Sigmoid colon (tissue), 7 donors: ENCODE measurements around the gene PHLPP1. TPM values are rescaled to one million over a fixed set of nuclear protein-coding genes. Genes with fewer than 3 reads are reported as not detected.

ENCODE experiments used
- DNase-seq: peaks from one replicate; pipeline ENCODE4 v3.0.0-alpha.2; 2019
- H3K27ac ChIP-seq, 4 donors: fragments of 200-600 bp; sonication (generic); one replicate each; pipeline ENCODE4 v1.5.1; 2016 to 2019; ENCODE audit warnings: mild to moderate bottlenecking in 1 of 4
- H3K27me3 ChIP-seq, 3 donors: fragments of 200-600 bp; sonication (generic); one replicate each; pipeline ENCODE4 v1.5.1; 2019; ENCODE audit warnings: mild to moderate bottlenecking in 1 of 3
- H3K36me3 ChIP-seq, 4 donors: fragments of 200-600 bp; sonication (generic); one replicate each; pipeline ENCODE4 v1.5.1; 2016 to 2019
- H3K4me1 ChIP-seq, 4 donors: fragments of 200-600 bp; sonication (generic); one replicate each; pipeline ENCODE4 v1.5.1; 2017 to 2019
- H3K4me3 ChIP-seq, 4 donors: fragments of 200-600 bp; sonication (generic); one replicate each; pipeline ENCODE4 v1.5.1; 2017 to 2019; ENCODE audit warnings: mild to moderate bottlenecking in 2 of 4, moderate library complexity in 1 of 4
- H3K9me3 ChIP-seq, 4 donors: fragments of 200-600 bp in 3 of 4; sonication (generic) in 3 of 4; one replicate each; pipeline versions ENCODE4 v1.5.1 to v1.6.1; 2013 to 2019
- EP300 ChIP-seq, 4 donors: sonication (generic); formaldehyde crosslinking; IDR thresholded peaks; one replicate each; pipeline ENCODE4 v1.6.1; 2017; ENCODE audit warnings: antibody characterized with exemption in 4 of 4
- POLR2A ChIP-seq, 2 donors: fragments of 450-650 bp; IDR thresholded peaks; one replicate each; pipeline ENCODE4 v1.6.1; 2016; ENCODE audit warnings: antibody characterized with exemption in 2 of 2, mild to moderate bottlenecking in 2 of 2, moderate library complexity in 2 of 2
- POLR2AphosphoS5 ChIP-seq, 4 donors: sonication (generic); formaldehyde crosslinking; IDR thresholded peaks; one replicate each; pipeline ENCODE4 v1.6.1; 2017; ENCODE audit warnings: antibody characterized with exemption in 4 of 4
- WGBS, 2 donors: extraction: QIAGEN DNeasy Blood & Tissue Kit; methylation state at CpG; one replicate each; pipeline ENCODE4 v1.1.7; 2013; 5-methylcytosine and 5-hydroxymethylcytosine counted together
- intact Hi-C: fragments of 100-400 bp; cut with DNase I; formaldehyde crosslinking; loops from one replicate; pipeline ENCODE4 v1.15.1; 2023
- polyA plus RNA-seq, 3 donors: library from polyadenylated mRNA; stranded (reverse); fragments of 200-250 nt; gene quantifications; one replicate each; pipeline ENCODE4 v1.2.3, GENCODE V29; 2013
- total RNA-seq, 4 donors: library from RNA; depleted of rRNA; stranded (reverse); fragments of >200 nt; gene quantifications; one replicate each; pipeline ENCODE4 v1.1.0, GENCODE V29; 2016
- TF ChIP-seq, protein P1 (sequence below), 4 experiments: fragments of 450-650 bp in 3 of 4; fragments of 200-600 bp in 1 of 4; IDR thresholded peaks; one replicate each; pipeline ENCODE4 v1.5.1; 2016 to 2019; ENCODE audit warnings: antibody characterized with exemption in 4 of 4, mild to moderate bottlenecking in 3 of 4, moderate library complexity in 2 of 4
- donor health status: healthy with polysubstance abuse.
- donor health status: Bipolar disorder and iron deficiency.
- donor health status: healthy.

Gene PHLPP1
- total and polyA plus RNA-seq, 7 donors, result 4.2 to 18.6 (median 7.1) TPM

DNA sequence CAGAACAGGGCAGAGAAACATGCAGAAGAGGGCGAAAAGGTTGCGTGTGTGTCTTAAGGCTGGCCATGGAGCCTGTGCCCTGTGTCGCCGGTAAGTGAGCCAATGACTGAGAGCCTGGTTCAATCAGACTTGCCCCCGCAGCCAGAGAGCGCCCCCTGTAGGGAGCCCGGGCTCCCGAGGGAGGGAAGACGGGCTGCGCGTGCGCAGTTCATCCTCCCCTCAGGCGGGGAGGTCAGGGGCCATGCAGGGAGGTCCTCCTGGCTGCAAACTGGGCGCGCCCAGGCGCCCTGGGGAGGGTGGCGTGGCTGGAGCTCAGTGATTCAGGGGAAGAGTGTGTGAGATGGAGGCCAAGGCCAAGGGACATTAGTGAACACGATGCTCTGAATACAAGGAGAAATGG is 276.6 kb downstream of the PHLPP1 start:
- H3K27ac ChIP-seq, result no peak overlapping the region

DNA sequence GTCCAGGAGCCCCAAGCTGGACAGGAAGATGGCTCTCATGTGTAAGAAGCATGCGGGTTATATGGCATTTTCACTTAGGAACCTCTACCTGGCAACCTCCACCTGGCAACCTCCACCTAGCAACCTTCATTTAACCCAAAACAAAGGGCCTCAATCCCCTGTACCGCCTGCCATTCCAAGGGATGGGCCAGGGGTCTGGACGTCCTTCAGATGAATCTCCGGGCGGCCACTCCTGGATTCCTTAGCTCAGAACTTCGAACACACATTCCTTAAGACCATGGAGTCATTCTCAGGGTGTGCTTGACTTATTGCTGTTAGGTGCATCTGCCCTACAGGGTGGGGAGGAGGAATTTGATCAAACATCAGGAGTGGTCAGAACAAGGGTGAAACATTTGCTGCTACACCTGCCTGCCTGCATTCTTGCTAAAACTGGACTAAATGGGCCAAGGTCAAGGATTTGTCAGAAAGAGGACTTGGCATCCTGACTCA is 277.6 kb downstream of the PHLPP1 start:
- TF ChIP-seq POLR2AphosphoS5 (IDR thresholded peaks at IDR 0.05) (no peak), EP300 (IDR thresholded peaks at IDR 0.05) (no peak)
- TF ChIP-seq, protein P1, sequence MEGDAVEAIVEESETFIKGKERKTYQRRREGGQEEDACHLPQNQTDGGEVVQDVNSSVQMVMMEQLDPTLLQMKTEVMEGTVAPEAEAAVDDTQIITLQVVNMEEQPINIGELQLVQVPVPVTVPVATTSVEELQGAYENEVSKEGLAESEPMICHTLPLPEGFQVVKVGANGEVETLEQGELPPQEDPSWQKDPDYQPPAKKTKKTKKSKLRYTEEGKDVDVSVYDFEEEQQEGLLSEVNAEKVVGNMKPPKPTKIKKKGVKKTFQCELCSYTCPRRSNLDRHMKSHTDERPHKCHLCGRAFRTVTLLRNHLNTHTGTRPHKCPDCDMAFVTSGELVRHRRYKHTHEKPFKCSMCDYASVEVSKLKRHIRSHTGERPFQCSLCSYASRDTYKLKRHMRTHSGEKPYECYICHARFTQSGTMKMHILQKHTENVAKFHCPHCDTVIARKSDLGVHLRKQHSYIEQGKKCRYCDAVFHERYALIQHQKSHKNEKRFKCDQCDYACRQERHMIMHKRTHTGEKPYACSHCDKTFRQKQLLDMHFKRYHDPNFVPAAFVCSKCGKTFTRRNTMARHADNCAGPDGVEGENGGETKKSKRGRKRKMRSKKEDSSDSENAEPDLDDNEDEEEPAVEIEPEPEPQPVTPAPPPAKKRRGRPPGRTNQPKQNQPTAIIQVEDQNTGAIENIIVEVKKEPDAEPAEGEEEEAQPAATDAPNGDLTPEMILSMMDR (IDR thresholded peaks at IDR 0.05), result no peak
- H3K4me3 ChIP-seq, result no peak overlapping the region
- H3K4me1 ChIP-seq, result peaks cover 0 to 5% (median 1%) of the 10 kb centered on the region in 4 donors
- no peak overlapping the region for H3K27ac ChIP-seq
- WGBS, 2 donors, result 88 to 91% methylated on average over 6 of the region's 6 CpGs
- H3K9me3 ChIP-seq, result no peaks in the 10 kb centered on the region
- H3K36me3 ChIP-seq, result no peaks in the 10 kb centered on the region
- intact Hi-C loops, result no loop called here
- no peak for DNase-seq
- H3K27me3 ChIP-seq, result no peaks in the 10 kb centered on the region

More for the DNA sequence above, 276.6 kb downstream of the PHLPP1 start:
- peaks cover 0 to 5% (median 1%) of the 10 kb centered on the region in 4 donors for H3K4me1 ChIP-seq
- TF ChIP-seq POLR2A (IDR thresholded peaks at IDR 0.05) (no peak), EP300 (IDR thresholded peaks at IDR 0.05) (no peak), POLR2AphosphoS5 (IDR thresholded peaks at IDR 0.05) (no peak)
- TF ChIP-seq, protein P1 (IDR thresholded peaks at IDR 0.05), result no peak
- no peaks in the 10 kb centered on the region for H3K36me3 ChIP-seq
- no peaks in the 10 kb centered on the region for H3K9me3 ChIP-seq
- 90 to 93% methylated on average over 18 of the region's 18 CpGs for WGBS, 2 donors
- no peaks in the 10 kb centered on the region for H3K27me3 ChIP-seq
- H3K4me3 ChIP-seq, result no peak overlapping the region
- DNase-seq, result no peak
- intact Hi-C loops, result no loop called here

DNA sequence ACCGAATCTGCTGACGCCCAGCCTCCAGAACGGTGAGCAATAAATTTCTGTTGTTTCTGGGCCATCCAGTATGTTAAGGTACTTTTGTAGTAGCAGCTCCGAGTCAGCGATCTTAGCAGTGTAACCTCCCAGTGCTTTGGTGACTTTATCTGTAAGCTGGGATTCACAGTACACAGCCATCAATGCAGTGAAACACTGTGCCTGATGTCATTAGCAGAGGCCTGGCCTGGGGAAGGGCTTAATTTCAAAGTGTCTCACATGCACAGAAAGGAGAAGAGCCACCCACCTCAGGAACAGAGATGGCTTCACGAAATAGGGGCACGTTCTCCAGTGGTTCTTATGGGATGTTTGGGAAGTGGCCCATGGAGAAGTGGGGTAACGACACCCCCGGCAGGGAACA is 281.2 kb downstream of the PHLPP1 start:
- H3K4me1 ChIP-seq, result no peaks in the 10 kb centered on the region
- H3K27ac ChIP-seq, result no peak overlapping the region
- H3K36me3 ChIP-seq, result no peaks in the 10 kb centered on the region
- H3K4me3 ChIP-seq, result no peak overlapping the region
- no peaks in the 10 kb centered on the region for H3K9me3 ChIP-seq
- DNase-seq, result no peak
- intact Hi-C loops, result no loop called here
- WGBS, 2 donors, result 73 to 79% methylated on average over 9 of the region's 9 CpGs
- no peaks in the 10 kb centered on the region for H3K27me3 ChIP-seq
- TF ChIP-seq, protein P1 (IDR thresholded peaks at IDR 0.05), result no peak
- TF ChIP-seq POLR2AphosphoS5 (IDR thresholded peaks at IDR 0.05) (no peak), POLR2A (IDR thresholded peaks at IDR 0.05) (no peak), EP300 (IDR thresholded peaks at IDR 0.05) (no peak)

DNA sequence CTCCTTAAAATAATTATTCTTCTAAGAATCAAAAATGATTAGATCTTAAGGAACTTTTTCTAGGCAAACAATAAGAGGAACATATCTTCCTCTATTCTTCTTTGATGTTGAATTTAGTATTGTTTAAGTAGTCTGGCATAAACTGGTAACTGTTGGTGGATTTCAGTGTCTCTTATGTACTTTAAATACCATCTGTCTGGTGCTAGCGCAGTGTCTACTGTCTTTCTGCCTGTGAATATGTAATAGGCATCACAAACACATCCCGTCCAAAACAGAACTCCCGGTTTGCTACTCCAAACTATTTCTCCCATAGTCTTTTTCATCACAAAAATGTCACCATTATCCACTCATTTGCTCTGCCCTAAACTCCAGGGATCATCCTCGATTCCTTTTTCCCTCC is 281.7 kb downstream of the PHLPP1 start:
- H3K36me3 ChIP-seq, result no peaks in the 10 kb centered on the region
- WGBS, 2 donors, result 78 to 82% methylated on average over 4 of the region's 4 CpGs
- TF ChIP-seq POLR2AphosphoS5 (IDR thresholded peaks at IDR 0.05), result no peak
- TF ChIP-seq POLR2A (IDR thresholded peaks at IDR 0.05), result no peak
- no peak for TF ChIP-seq EP300 (IDR thresholded peaks at IDR 0.05)
- TF ChIP-seq, protein P1 (IDR thresholded peaks at IDR 0.05), result no peak
- no peak overlapping the region for H3K27ac ChIP-seq
- intact Hi-C loops, result no loop called here
- no peak for DNase-seq
- H3K4me3 ChIP-seq, result no peak overlapping the region
- no peaks in the 10 kb centered on the region for H3K9me3 ChIP-seq
- H3K27me3 ChIP-seq, result no peaks in the 10 kb centered on the region
- H3K4me1 ChIP-seq, result no peaks in the 10 kb centered on the region

DNA sequence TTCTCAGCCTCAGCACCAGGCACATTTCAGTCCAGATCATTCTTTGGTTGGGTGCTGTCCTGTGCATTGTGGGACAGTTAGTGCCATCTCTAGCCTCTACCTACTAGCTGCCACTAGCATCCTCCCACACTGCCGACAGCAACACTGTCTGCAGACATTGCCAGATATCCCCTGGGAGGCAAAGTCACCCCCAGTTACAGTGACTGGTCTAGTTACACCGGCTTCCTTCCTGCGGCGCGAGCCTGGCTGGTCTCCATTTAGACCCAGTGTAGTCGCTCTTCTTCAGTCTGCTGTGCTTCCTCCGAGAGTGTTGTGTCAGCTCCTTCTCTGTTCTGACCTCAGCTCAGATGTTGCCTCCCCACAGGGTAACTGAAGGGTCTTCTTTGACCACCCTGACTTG is 283.1 kb downstream of the PHLPP1 start:
- H3K4me1 ChIP-seq, result no peaks in the 10 kb centered on the region
- no peak for DNase-seq
- no peaks in the 10 kb centered on the region for H3K27me3 ChIP-seq
- H3K36me3 ChIP-seq, result no peaks in the 10 kb centered on the region
- no peak overlapping the region for H3K27ac ChIP-seq
- WGBS, 2 donors, result 78 to 93% methylated on average over 7 of the region's 7 CpGs
- no peak overlapping the region for H3K4me3 ChIP-seq
- no peak for TF ChIP-seq POLR2A (IDR thresholded peaks at IDR 0.05)
- TF ChIP-seq, protein P1 (IDR thresholded peaks at IDR 0.05), result no peak
- TF ChIP-seq EP300 (IDR thresholded peaks at IDR 0.05), result no peak
- no peak for TF ChIP-seq POLR2AphosphoS5 (IDR thresholded peaks at IDR 0.05)
- intact Hi-C loops, result no loop called here
- H3K9me3 ChIP-seq, result no peaks in the 10 kb centered on the region
